Left kidney (tissue), 2 donors: ENCODE results near the gene KCNIP1. TPM values are rescaled to one million over a fixed set of nuclear protein-coding genes. Genes with fewer than 3 reads are reported as not detected.

Experiments used
- DNase-seq: peaks from one replicate; pipeline ENCODE4 v3.0.0-alpha.2; 2013
- polyA plus RNA-seq: library from polyadenylated mRNA; unstranded; fragments of 120-200 nt; gene quantifications from one replicate; pipeline ENCODE4 v1.2.1, GENCODE V29; 2013; ENCODE audit not compliant: insufficient read length

The KCNIP1 gene
- polyA plus RNA-seq, 1 donor = 10.8 TPM

GRCh38 chr5:170508660-170509347, 5.0 kb downstream of the KCNIP1 start:
- no peak for DNase-seq

DNA sequence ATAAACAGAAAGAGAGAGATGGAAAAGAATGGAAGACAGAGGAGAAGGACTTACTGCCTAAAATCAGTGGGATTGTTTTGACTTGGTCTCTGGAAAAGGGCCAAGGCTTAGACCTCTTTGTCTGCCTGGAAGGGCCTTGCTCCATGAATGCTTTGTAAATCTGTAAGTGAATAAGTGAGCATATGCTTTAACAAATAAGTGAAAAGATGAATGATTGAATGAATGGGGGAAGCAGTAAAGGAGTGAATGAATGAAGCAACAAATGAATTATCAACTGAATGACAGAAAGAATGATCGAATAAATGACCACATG, 5.5 kb downstream of the KCNIP1 start:
- DNase-seq = no peak

- no peak for DNase-seq
Observed at GRCh38 chr5:170510126-170510525, 6.3 kb downstream of the KCNIP1 start.

DNA sequence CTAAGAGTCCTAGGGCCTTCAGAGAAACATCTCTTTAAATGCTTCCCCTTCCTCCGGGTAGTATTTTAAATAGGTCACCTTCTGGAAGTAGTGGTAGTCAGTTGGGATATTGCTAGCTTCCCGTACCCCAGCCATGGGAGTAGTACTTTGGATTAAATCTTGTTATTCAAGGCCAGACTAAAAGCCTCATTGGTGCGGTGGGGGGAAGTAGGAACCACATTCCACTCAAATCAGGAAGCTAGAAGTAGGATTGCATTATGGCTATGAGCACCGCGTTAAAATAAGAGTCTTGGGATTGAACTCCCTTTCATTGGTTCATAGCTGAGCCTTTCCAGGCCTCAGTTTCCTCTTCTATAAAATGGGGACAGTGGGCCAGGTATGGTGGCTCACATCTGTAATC, 6.7 kb downstream of the KCNIP1 start:
- no peak for DNase-seq

GRCh38 chr5:170511551-170512258, 7.9 kb downstream of the KCNIP1 start:
- no peak for DNase-seq

GRCh38 chr5:170513856-170514525, 10.2 kb downstream of the KCNIP1 start:
- no peak for DNase-seq

GRCh38 chr5:170517411-170517810, 13.6 kb downstream of the KCNIP1 start:
- DNase-seq = no peak

DNA sequence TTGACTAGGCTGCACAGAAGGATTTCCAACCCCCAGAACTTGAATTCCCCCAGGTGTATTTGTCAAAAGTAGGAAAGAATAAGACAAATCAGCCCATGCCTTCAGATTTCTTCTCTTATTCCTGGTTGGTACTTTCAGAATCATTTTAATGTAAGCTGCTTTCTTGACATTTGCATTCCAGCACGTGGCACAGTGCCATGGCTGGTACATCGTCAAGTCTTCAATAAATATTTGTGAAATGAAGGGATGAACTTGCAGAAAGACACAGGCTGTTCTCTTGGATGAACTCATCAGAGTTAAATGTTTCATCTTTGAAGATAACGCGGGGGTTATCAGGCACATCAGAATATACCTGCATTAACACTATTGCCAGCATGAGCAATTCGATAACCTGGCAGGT, 14.5 kb downstream of the KCNIP1 start:
- no peak for DNase-seq

DNA sequence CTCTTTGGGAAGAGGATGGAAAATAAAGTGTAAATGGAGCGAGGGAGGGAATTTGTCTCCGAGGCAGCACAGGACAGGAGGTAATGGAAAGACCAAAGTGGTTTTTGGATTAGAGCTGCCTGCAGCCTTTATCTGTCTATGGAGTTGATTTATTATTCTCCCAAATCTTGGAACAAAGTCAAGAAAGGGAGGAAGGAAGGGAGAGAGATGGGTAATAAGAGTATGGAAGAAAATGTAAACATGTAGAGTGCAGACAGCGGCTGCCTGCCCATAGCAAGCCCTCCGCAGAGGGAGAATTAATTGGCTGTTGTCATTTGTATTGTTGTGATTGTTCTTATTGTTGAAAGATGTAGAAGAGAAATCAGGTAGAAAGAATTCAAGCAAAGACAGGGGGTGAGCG, 15.7 kb downstream of the KCNIP1 start:
- no peak for DNase-seq

DNA sequence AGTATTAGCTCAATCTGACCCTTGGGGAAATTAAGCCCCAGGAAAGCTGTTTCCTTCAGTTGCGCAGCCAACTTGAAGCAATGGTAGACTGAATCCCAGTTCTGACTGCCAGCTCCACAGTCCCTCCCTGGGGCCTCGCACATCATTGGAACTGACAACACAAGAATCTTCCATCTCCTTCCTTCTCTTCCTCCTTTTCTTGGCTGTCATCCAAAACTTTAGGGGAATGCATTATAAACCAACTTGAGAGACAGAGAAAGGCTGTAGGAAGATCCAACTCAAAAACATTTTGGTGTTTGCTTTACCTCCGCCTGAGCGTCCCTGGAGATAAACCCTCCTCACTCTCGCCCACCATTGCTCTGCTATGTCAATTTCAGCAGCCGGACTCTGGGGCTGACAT, 16.6 kb downstream of the KCNIP1 start:
- no peak for DNase-seq

DNA sequence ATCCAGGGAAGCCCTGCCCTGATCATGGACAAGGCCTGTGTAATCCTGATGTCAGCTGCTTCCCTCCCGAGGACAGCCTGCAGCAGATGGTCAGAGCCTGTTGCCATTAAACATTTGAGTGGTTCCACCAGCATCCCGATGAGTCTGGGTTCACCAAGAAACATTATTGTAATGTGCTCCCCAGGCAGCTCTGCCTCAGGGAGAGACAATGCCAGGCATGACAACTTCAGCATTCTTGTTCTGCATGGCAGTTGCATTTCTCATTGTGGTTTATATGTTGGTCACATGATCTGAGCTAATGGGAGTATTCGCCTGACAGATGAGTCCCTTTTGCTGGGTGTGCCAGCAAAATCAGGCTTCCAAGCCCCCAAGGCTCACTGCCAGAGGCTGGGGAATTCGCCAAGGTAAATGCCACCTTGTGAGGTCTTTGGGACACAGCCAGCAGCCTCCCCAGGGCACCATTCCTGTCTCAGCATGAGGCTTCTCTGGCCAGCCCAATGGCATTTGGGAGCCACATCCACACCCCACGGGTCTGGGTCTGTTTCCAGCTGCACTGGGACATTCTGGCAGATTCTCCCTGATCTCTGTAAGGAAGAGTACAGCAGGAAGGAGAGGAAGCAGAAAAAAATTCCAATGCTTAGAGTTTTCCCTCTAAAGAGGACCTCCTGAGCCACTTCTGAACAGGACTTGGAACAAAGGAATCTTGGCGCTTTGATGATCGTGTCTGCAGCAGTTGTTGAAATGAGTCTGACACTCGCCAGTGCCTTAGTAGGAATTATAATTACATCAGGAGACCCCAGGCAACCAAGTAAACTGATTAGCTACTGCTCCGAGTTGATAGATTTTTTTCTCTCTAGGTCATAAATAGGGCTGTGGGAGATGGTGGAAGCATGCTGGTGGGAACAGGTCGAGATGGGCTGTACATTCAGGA, 18.7 kb downstream of the KCNIP1 start:
- no peak for DNase-seq

DNA sequence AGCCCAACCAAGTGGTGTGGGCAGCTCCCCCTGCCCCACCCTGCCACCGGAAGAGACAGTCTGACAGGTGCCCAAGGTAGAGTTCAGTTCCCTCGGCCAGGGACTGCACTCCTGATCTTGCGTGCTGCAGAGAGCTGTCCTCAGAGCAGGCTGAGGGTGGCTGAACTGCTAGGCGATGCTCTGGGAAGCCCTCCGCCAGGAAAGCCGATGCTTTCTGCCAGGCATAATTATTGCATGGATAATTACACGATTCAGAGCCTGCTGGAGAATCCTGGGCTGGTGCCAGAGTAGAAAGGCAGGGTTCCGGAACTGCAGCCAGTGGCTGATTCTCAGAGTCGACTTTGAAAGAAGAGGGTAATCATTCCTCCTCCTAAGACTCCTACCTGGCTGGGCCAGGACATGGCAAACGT, 19.3 kb downstream of the KCNIP1 start:
- DNase-seq = no peak

DNA sequence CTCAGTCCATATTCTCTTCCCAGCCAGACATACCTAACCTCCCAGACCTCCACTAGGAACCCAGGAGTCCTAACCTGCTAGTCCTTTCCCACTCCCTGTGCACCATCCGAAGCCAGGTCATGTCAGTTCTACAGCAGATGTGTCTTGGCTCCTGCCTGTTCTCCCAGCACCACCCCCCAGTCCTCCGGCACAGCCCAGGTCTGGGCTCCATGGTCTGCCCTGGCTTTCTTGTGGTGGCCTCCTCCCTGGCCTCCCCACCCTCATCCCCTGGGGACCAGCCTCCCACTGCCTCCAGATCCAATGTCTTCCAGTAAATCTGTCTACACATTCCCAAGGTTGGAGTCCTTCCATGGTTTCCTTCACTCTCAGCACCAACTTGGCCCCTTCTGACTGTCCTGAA, 20.0 kb downstream of the KCNIP1 start:
- DNase-seq = no peak

GRCh38 chr5:170524576-170524975, 20.8 kb downstream of the KCNIP1 start:
- DNase-seq = no peak

- no peak for DNase-seq
Observed at GRCh38 chr5:170525470-170526211, 21.8 kb downstream of the KCNIP1 start.

DNA sequence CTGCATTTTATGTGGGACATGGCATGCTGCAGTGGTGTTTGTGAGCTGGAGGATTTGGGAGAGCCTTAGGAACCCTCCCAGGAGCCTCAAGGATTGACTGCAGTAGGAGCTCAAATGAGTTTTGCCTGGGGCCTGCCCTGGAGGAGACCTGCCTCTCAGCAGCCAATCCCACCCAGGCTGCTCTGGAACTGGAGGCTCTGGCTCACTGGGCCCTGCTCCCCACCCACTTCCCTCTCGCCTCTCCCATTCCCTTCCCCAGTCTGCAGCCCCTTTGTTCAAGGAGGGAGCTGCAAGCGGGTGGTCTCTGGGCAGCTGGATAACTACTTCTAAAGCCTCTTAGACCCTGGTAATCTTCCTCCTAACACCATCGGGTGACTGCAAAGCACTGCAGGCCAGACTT, 24.2 kb downstream of the KCNIP1 start:
- no peak for DNase-seq

DNA sequence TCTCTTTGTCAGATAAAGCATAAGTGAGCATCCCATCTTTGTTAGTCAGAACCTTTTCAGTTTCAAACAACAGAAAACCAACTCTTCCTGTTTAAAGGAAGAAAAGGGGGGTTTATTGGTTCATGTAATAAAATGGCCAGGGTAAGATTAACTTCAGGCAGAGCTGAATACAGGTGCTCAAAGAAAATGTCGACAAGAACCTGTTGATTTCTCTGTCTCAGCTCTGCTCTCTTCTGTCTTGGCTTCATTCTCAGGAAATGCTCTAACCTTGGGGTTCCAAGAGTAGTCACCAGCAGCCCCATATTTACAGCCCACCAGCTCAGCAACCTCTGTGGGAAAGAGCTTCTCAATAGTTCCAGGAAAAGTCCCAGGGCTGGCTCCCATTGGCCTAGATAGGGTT, 25.2 kb downstream of the KCNIP1 start:
- no peak for DNase-seq

GRCh38 chr5:170532935-170533334, 29.1 kb downstream of the KCNIP1 start:
- no peak for DNase-seq

- DNase-seq = no peak
Observed at GRCh38 chr5:170533383-170533782, 29.6 kb downstream of the KCNIP1 start.

DNA sequence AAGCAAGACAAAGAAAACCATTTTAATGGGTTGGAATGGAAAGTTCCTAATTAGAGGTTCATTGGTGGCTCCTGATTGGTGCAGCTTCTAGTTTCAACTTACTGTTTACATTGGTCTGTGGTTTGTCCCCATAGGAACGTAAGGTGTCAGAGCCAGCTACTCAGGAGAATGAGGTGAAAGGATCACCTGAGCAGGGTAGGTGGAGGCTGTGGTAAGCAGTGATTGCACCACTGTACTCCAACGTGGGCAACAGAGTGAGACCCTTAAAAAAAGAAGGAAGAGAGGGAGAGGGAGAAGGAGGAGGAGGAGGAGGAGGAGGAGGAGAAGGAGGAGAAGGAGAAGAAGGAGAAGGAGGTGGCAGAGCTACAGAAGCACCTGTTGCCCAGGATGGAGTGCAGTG, 30.4 kb downstream of the KCNIP1 start:
- no peak for DNase-seq

- DNase-seq = no peak
Observed at GRCh38 chr5:170534941-170535340, 31.1 kb downstream of the KCNIP1 start.

DNA sequence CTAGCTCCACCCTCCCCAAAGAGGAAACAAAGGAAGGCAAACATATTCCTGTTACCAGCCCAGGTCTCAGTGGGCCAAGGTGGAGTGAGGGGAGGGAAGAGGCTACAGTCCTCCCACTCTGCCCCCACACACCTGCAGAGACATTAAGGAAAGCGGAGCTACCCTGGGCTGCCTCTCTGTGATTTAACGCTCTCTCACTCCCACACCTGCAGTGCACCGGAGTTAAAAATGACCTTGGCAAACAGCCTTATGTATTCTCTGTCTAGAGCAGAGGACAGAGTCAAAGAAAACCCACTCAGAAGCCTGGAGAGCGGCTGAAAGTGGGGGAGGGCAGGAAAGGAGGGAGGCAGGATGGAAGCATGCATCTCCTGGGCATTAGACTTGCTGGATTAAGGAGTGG, 32.7 kb downstream of the KCNIP1 start:
- DNase-seq = peak; percentile 54
